Lung (tissue), 12 donors: ENCODE data around the gene CRB2. TPM values are rescaled to one million over a fixed set of nuclear protein-coding genes. Genes with fewer than 3 reads are reported as not detected.

Experiments
- ATAC-seq: fragments of 200-7000 bp; cut with Tn5 transposase; one replicate; pipeline ENCODE4 v1.9.1; 2020; ENCODE audit warnings: moderate number of reproducible peaks; ENCODE audit not compliant: insufficient read depth, low FRiP score
- DNase-seq, 3 donors: peaks; one replicate each; pipeline ENCODE4 v3.0.0-alpha.2; 2013 to 2017
- H3K27ac ChIP-seq, 2 donors: one replicate each; pipeline ENCODE4 v1.5.1; 2013; ENCODE audit warnings: mild to moderate bottlenecking in 2 of 2, moderate library complexity in 2 of 2, control low read depth in 1 of 2, inconsistent platforms in 1 of 2, low read depth in 1 of 2, low read length in 1 of 2
- H3K27me3 ChIP-seq, 3 donors: one replicate each; pipeline ENCODE4 v1.5.1; 2013; ENCODE audit warnings: low read length in 2 of 3; ENCODE audit not compliant: control insufficient read depth in 3 of 3, insufficient read depth in 3 of 3
- H3K36me3 ChIP-seq, 4 donors: one replicate each; pipeline ENCODE4 v1.5.1; 2013; ENCODE audit warnings: low read length in 4 of 4, mild to moderate bottlenecking in 1 of 4, moderate library complexity in 1 of 4; ENCODE audit not compliant: control insufficient read depth in 4 of 4, insufficient read depth in 4 of 4
- H3K4me1 ChIP-seq, 5 donors: one replicate each; pipeline ENCODE4 v1.5.1; 2013; ENCODE audit warnings: low read length in 5 of 5, mild to moderate bottlenecking in 2 of 5, moderate library complexity in 1 of 5; ENCODE audit not compliant: control insufficient read depth in 5 of 5, insufficient read depth in 5 of 5
- H3K4me3 ChIP-seq: one replicate; pipeline ENCODE4 v1.5.1; 2013; ENCODE audit warnings: mild to moderate bottlenecking, control low read depth, moderate library complexity
- H3K9ac ChIP-seq, 2 donors: one replicate each; pipeline ENCODE4 v1.5.1; 2013; ENCODE audit warnings: low read length in 2 of 2, control low read depth in 1 of 2; ENCODE audit not compliant: insufficient read depth in 1 of 2
- H3K9me3 ChIP-seq, 4 donors: one replicate each; pipeline ENCODE4 v1.5.1; 2013; ENCODE audit warnings: low read length in 3 of 4, mild to moderate bottlenecking in 1 of 4, moderate library complexity in 1 of 4; ENCODE audit not compliant: control insufficient read depth in 4 of 4, insufficient read depth in 3 of 4
- WGBS, 2 donors: extraction: QIAGEN DNeasy Blood & Tissue Kit; methylation state at CpG; one replicate each; pipeline ENCODE4 v1.1.7; 2013; 5-methylcytosine and 5-hydroxymethylcytosine counted together
- polyA plus RNA-seq, 2 donors: library from polyadenylated mRNA; stranded (reverse); fragments of 200-250 nt; gene quantifications; one replicate each; pipeline ENCODE4 v1.2.1, GENCODE V29; 2013
- total RNA-seq, 2 donors: library from RNA; depleted of rRNA in 1 of 2; stranded (reverse); fragments of >200 nt in 1 of 2; gene quantifications; one replicate each; pipeline ENCODE4 v1.2.1, GENCODE V29; 2014 to 2021
- TF ChIP-seq, protein P1 (sequence below): IDR thresholded peaks from 2 replicates; pipeline ENCODE4 v1.5.1; 2012; ENCODE audit warnings: mild to moderate bottlenecking; ENCODE audit errors: control extremely low read depth, extremely low read depth
- donor health status: control.
- donor health status: control.
- donor health status: Bipolar disorder and iron deficiency.
- donor health status: healthy.
- donor health status: DM: yes; HTN: yes; CAD: no.

The CRB2 gene
- total and polyA plus RNA-seq, 4 donors = 0.01 to 0.34 (median 0.21) TPM

DNA sequence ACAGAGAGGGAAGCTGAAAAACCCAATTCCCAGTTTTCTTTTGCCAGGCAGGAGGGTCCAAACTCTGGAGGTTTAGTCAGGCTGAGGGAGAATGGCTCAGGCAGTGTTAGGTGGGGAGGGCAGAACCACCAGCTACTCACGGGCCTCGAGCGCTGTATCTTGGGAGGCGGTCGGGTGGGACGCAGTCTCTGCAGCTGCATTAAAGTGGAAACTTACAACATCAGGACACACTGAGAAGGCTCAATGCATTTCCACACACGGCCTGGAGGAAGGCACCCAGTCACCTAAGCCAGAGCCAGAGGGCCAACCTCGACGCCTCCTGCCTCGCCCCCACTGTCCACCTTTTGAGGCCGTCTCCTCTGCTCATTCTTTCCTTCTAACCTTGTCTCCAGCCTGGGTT, 55.6 kb downstream of the CRB2 start:
- TF ChIP-seq, protein P1, sequence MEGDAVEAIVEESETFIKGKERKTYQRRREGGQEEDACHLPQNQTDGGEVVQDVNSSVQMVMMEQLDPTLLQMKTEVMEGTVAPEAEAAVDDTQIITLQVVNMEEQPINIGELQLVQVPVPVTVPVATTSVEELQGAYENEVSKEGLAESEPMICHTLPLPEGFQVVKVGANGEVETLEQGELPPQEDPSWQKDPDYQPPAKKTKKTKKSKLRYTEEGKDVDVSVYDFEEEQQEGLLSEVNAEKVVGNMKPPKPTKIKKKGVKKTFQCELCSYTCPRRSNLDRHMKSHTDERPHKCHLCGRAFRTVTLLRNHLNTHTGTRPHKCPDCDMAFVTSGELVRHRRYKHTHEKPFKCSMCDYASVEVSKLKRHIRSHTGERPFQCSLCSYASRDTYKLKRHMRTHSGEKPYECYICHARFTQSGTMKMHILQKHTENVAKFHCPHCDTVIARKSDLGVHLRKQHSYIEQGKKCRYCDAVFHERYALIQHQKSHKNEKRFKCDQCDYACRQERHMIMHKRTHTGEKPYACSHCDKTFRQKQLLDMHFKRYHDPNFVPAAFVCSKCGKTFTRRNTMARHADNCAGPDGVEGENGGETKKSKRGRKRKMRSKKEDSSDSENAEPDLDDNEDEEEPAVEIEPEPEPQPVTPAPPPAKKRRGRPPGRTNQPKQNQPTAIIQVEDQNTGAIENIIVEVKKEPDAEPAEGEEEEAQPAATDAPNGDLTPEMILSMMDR = no peak
- no peak overlapping the region for H3K27ac ChIP-seq
- no peak overlapping the region for H3K4me3 ChIP-seq
- H3K4me1 ChIP-seq = peaks cover 0 to 16% (median 7%) of the 10 kb centered on the region in 5 donors
- H3K9me3 ChIP-seq = no peaks in the 10 kb centered on the region
- WGBS, 2 donors = 95 to 97% methylated on average over 11 of the region's 11 CpGs
- no peaks in the 10 kb centered on the region for H3K36me3 ChIP-seq
- DNase-seq (no peak), ATAC-seq (no peak)
- H3K27me3 ChIP-seq = no peaks in the 10 kb centered on the region
- no peak overlapping the region for H3K9ac ChIP-seq

DNA sequence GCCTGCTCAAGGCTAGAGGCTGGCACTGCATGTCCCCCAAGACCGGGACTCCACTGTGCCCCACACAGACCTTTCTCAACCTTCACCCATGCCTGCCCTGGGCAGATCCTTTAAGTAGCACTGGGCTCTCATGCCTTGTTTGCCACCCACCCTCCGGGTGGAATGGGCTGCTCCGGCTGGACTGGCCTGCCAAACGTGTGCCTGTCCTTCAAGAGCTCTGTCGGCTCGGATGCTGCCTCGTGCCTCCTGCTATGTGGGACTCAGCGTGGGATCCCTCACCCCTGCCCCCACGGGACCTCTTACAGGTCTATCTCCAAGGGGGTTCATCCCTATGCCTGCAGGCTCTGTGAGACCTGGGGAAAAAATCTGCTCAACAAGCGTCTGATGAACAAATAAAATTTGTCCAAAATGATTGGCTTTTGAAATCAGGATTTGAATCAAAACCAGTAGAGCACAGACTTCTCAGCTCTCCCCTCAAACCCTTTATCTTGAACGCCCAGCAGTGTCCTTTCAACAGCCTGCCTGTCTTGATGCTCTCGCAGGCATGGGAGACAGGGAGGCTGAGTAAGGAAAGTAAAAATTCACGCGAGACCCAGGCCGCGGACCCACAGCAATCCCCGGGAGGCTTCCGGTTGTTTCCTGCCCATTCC, 56.3 kb downstream of the CRB2 start:
- DNase-seq = no peak

DNA sequence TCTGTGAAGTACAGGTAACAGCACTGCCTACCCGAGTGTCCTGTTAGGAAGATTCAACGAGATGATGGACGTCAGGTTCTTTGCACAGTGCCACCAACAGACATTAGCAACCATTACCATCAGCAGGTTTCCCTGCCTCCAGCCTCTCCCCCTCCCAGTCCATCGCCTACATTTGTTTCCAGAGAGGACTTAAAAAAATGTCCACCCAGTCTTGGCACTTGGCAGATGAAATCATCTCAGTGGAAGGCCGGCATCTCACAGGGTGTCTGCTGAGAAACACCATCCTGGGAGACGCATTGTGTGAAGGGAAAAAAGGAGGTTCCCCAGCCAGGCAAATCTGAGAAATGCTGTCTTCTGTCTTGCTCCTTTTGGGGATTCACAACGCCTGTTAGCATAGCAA, 58.2 kb downstream of the CRB2 start:
- 78 to 91% methylated on average over 7 of the region's 7 CpGs for WGBS, 2 donors
- ATAC-seq (no peak), DNase-seq (peak in 2 of 3 donors; percentile 28 to 33)
- Histone ChIP-seq H3K27me3 (peaks cover 0 to 2% (median 0%) of the 10 kb centered on the region in 3 donors), H3K27ac (no peak overlapping the region), H3K9me3 (no peaks in the 10 kb centered on the region), H3K4me3 (no peak overlapping the region), H3K4me1 (peaks cover 0 to 5% (median 0%) of the 10 kb centered on the region in 5 donors), H3K36me3 (peaks cover 0 to 3% (median 0%) of the 10 kb centered on the region in 4 donors), H3K9ac (no peak overlapping the region)
- TF ChIP-seq, protein P1 = no peak

More for the DNA sequence above, 56.3 kb downstream of the CRB2 start:
- H3K9me3 ChIP-seq = no peaks in the 10 kb centered on the region
- WGBS, 2 donors = 86 to 88% methylated on average over 18 of the region's 18 CpGs
- H3K27ac ChIP-seq = no peak overlapping the region
- H3K4me3 ChIP-seq = no peak overlapping the region
- H3K36me3 ChIP-seq = no peaks in the 10 kb centered on the region
- no peaks in the 10 kb centered on the region for H3K27me3 ChIP-seq
- H3K4me1 ChIP-seq = peaks cover 0 to 11% (median 1%) of the 10 kb centered on the region in 5 donors
- TF ChIP-seq, protein P1 = no peak
- ATAC-seq = no peak
- H3K9ac ChIP-seq = no peak overlapping the region
